ENCODE results near the gene PER2. TPM values are rescaled to one million over a fixed set of nuclear protein-coding genes. Genes with fewer than 3 reads are reported as not detected.
A peak's percentile ranks its signal among the peaks of the same experiment; 100 is the strongest.

PER2 gene
- total and polyA plus RNA-seq, 10 of the 15 experiments (the other 5 are each of a cell fraction or from before 2014, with no cell fraction given), result 1.5 to 15.1 (median 4.6) TPM

- H3K4me1 ChIP-seq (ENCODE audit: control insufficient read depth, insufficient read depth, low read length), result 0 out of 2 replicates have a peak, but pooled peaks cover 4% of the 10 kb centered on the region
- no peaks in the 10 kb centered on the region for H3K79me2 ChIP-seq (ENCODE audit: control insufficient read depth, insufficient read depth, low read length)
- H3K4me3 ChIP-seq, result no peak overlapping the region
- no peak overlapping the region for H3K27ac ChIP-seq (ENCODE audit: control insufficient read depth, insufficient read depth)
- CTCF ChIA-PET, result no interaction called here
- SMC1A ChIA-PET (ENCODE audit: uncharacterized antibody, unreplicated experiment), result no interaction called here
- no peaks in the 10 kb centered on the region for H3K27me3 ChIP-seq (replicated peaks in 1 of 2; ENCODE audit: control insufficient read depth in 2 of 2, insufficient read depth in 2 of 2, low read length in 1 of 2)
- FAIRE-seq, result no peak
- H3K9ac ChIP-seq (ENCODE audit: control insufficient read depth, insufficient read depth, low read length), result no peak overlapping the region
- no peaks in the 10 kb centered on the region; the same call in 1 of the 2 replicates for H4K20me1 ChIP-seq (ENCODE audit: control insufficient read depth, insufficient read depth)
- no peak for ATAC-seq
- no peaks in the 10 kb centered on the region for H3K9me3 ChIP-seq (replicated peaks; ENCODE audit: control insufficient read depth, insufficient read depth, low read length)
- no peak overlapping the region for H3K4me2 ChIP-seq (ENCODE audit: control insufficient read depth, insufficient read depth)
- RAD21 ChIA-PET (ENCODE audit: unreplicated experiment), result no interaction called here
- H2AFZ ChIP-seq (ENCODE audit: control insufficient read depth, low read depth, low read length), result no peak overlapping the region
- no peak for DNase-seq (ENCODE audit: low read depth, low spot score)
- intact Hi-C loops (cut with micrococcal nuclease; ENCODE audit: unreplicated experiment) (no loop called here), in situ Hi-C loops (cut with MboI) (no loop called here)
- WGBS (ENCODE audit: insufficient coverage, insufficient replicate concordance, low lambda C conversion rate, missing lambda C conversion rate), result 53% methylated on average over 6 of the region's 6 CpGs
- POLR2A ChIA-PET, result no interaction called here
- TF ChIP-seq BHLHE40 (IDR thresholded peaks at IDR 0.05; ENCODE audit: borderline replicate concordance in 1 of 2, low read depth in 2 of 2, low read length in 1 of 2) (0 out of 4 replicates have a peak, but pooled peaks of 1 of the 2 experiments have one; percentile 21), YY1 (IDR thresholded peaks at IDR 0.05; ENCODE audit: low read depth, low read length) (no peak)
- H3K36me3 ChIP-seq (ENCODE audit: control insufficient read depth in 2 of 2, insufficient read depth in 2 of 2, low read length in 1 of 2), result peaks cover 0 to 2% of the 10 kb centered on the region in 2 experiments; a peak in 2 of 4 replicates
- BruUV-seq (replicated peaks), result no TSS peak
These were observed 46.5 kb upstream of the PER2 start for GRCh38 chr2:238334885-238335284.

GRCh38 chr2:238331916-238332315, 43.5 kb upstream of the PER2 start:
- BruUV-seq (replicated peaks), result no TSS peak
- Histone ChIP-seq H3K27ac (ENCODE audit: control insufficient read depth, insufficient read depth) (no peak overlapping the region), H3K4me1 (ENCODE audit: control insufficient read depth, insufficient read depth, low read length) (0 out of 2 replicates have a peak, but pooled peaks cover 4% of the 10 kb centered on the region), H3K4me2 (ENCODE audit: control insufficient read depth, insufficient read depth) (no peak overlapping the region), H3K9me3 (replicated peaks; ENCODE audit: control insufficient read depth, insufficient read depth, low read length) (no peaks in the 10 kb centered on the region), H3K9ac (ENCODE audit: control insufficient read depth, insufficient read depth, low read length) (no peak overlapping the region), H2AFZ (ENCODE audit: control insufficient read depth, low read depth, low read length) (no peak overlapping the region), H4K20me1 (ENCODE audit: control insufficient read depth, insufficient read depth) (no peaks in the 10 kb centered on the region), H3K79me2 (ENCODE audit: control insufficient read depth, insufficient read depth, low read length) (no peaks in the 10 kb centered on the region), H3K4me3 (no peak overlapping the region), H3K27me3 (replicated peaks in 1 of 2; ENCODE audit: control insufficient read depth in 2 of 2, insufficient read depth in 2 of 2, low read length in 1 of 2) (no peaks in the 10 kb centered on the region), H3K36me3 (ENCODE audit: control insufficient read depth in 2 of 2, insufficient read depth in 2 of 2, low read length in 1 of 2) (no peaks in the 10 kb centered on the region; a peak in 1 of 4 replicates)
- 84% methylated on average over 5 of the region's 5 CpGs for WGBS (ENCODE audit: insufficient coverage, insufficient replicate concordance, low lambda C conversion rate, missing lambda C conversion rate)
- ChIA-PET CTCF (no interaction called here), POLR2A (no interaction called here), RAD21 (ENCODE audit: unreplicated experiment) (no interaction called here), SMC1A (ENCODE audit: uncharacterized antibody, unreplicated experiment) (no interaction called here)
- FAIRE-seq, result no peak
- intact Hi-C loops (cut with micrococcal nuclease; ENCODE audit: unreplicated experiment), result no loop called here
- in situ Hi-C loops (cut with MboI), result no loop called here
- no peak for DNase-seq (ENCODE audit: low read depth, low spot score)
- no peak for TF ChIP-seq ZBTB4 (CRISPR knock-in tag; IDR thresholded peaks at IDR 0.05)
- TF ChIP-seq NFXL1 (IDR thresholded peaks at IDR 0.05; ENCODE audit: borderline replicate concordance), result no peak
- TF ChIP-seq ZNF384 (IDR thresholded peaks at IDR 0.05; ENCODE audit: borderline replicate concordance, low read depth, low read length), result no peak
- no peak for TF ChIP-seq SREBF1 (IDR thresholded peaks at IDR 0.05; ENCODE audit: low read length)
- no peak for TF ChIP-seq BCL11A (IDR thresholded peaks at IDR 0.05; ENCODE audit: low read depth, low read length)
- TF ChIP-seq ZZZ3 (IDR thresholded peaks at IDR 0.05; ENCODE audit: control insufficient read depth, insufficient read length, low read depth), result no peak
- no peak for TF ChIP-seq POU2F2 (IDR thresholded peaks at IDR 0.05; ENCODE audit: borderline replicate concordance, low read depth, low read length)
- TF ChIP-seq CREM (IDR thresholded peaks at IDR 0.05; ENCODE audit: low read depth), result no peak
- TF ChIP-seq RELA (IDR thresholded peaks at IDR 0.05; ENCODE audit: borderline replicate concordance, partially characterized antibody), result no peak
- no peak for TF ChIP-seq PAX5 (IDR thresholded peaks at IDR 0.05; ENCODE audit: borderline replicate concordance, low read depth, low read length)
- no peak for TF ChIP-seq RAD21 (IDR thresholded peaks at IDR 0.05; ENCODE audit: insufficient read depth, low read depth, low read length)
- no peak for TF ChIP-seq IRF5 (IDR thresholded peaks at IDR 0.05; ENCODE audit: borderline replicate concordance)
- ATAC-seq, result no peak

Data from GM12878 (cell line).